Measurements from ENCODE around the gene HK1.

HK1 gene

GRCh38 chr10:69383558-69383957, 105.3 kb downstream of the HK1 start:
- TF ChIP-seq CTCF (IDR thresholded peaks at IDR 0.05; ENCODE audit: extremely low read depth, insufficient read depth, missing control alignments) = no peak
- in situ Hi-C loops (cut with MboI; ENCODE audit: low pct_unique_long_range_greater_than_20kb, low sequenced_read_pairs, unreplicated experiment) = loop anchor here (25.0 kb wide), 1 partner anchor 396 kb away; the partner anchor contains the start of gene KIFBP
- DNase-seq (ENCODE audit: low spot score) = no peak

GRCh38 chr10:69384320-69384719, 106.0 kb downstream of the HK1 start:
- no peak for TF ChIP-seq CTCF (IDR thresholded peaks at IDR 0.05; ENCODE audit: extremely low read depth, insufficient read depth, missing control alignments)
- in situ Hi-C loops (cut with MboI; ENCODE audit: low pct_unique_long_range_greater_than_20kb, low sequenced_read_pairs, unreplicated experiment) = loop anchor here (25.0 kb wide), 1 partner anchor 397 kb away; the partner anchor contains the start of gene KIFBP
- DNase-seq (ENCODE audit: low spot score) = no peak

- in situ Hi-C loops (cut with MboI; ENCODE audit: low pct_unique_long_range_greater_than_20kb, low sequenced_read_pairs, unreplicated experiment) = loop anchor here (5.0 to 25.0 kb wide), 2 partner anchors 153 to 398 kb away; partner anchors contain the start of gene KIFBP
- no peak for DNase-seq (ENCODE audit: low spot score)
- no peak for TF ChIP-seq CTCF (IDR thresholded peaks at IDR 0.05; ENCODE audit: extremely low read depth, insufficient read depth, missing control alignments)
These were observed 107.4 kb downstream of the HK1 start for GRCh38 chr10:69385454-69386350.

- no peak for DNase-seq (ENCODE audit: low spot score)
- no peak for TF ChIP-seq CTCF (IDR thresholded peaks at IDR 0.05; ENCODE audit: extremely low read depth, insufficient read depth, missing control alignments)
- in situ Hi-C loops (cut with MboI; ENCODE audit: low pct_unique_long_range_greater_than_20kb, low sequenced_read_pairs, unreplicated experiment) = loop anchor here (5.0 to 25.0 kb wide), 2 partner anchors 155 to 400 kb away; partner anchors contain the start of gene KIFBP
These were observed 109.2 kb downstream of the HK1 start for GRCh38 chr10:69387500-69387899.

- no peak for DNase-seq (ENCODE audit: low spot score)
- in situ Hi-C loops (cut with MboI; ENCODE audit: low pct_unique_long_range_greater_than_20kb, low sequenced_read_pairs, unreplicated experiment) = loop anchor here (5.0 to 25.0 kb wide), 2 partner anchors 156 to 401 kb away; partner anchors contain the start of gene KIFBP
- TF ChIP-seq CTCF (IDR thresholded peaks at IDR 0.05; ENCODE audit: extremely low read depth, insufficient read depth, missing control alignments) = no peak
These were observed 110.2 kb downstream of the HK1 start for GRCh38 chr10:69388488-69388887.

- no peak for TF ChIP-seq CTCF (IDR thresholded peaks at IDR 0.05; ENCODE audit: extremely low read depth, insufficient read depth, missing control alignments)
- no peak for DNase-seq (ENCODE audit: low spot score)
- in situ Hi-C loops (cut with MboI; ENCODE audit: low pct_unique_long_range_greater_than_20kb, low sequenced_read_pairs, unreplicated experiment) = loop anchor here (5.0 to 25.0 kb wide), 2 partner anchors 158 to 403 kb away; partner anchors contain the start of gene KIFBP
These were observed 111.7 kb downstream of the HK1 start for GRCh38 chr10:69389827-69390490.
